H1 (cell line): ENCODE measurements around the gene CYB5B. TPM values are rescaled to one million over a fixed set of nuclear protein-coding genes. Genes with fewer than 3 reads are reported as not detected.

ENCODE experiments used
- CTCF ChIA-PET: fragments of 300-600 bp; sonication (Branson Sonifier 250); formaldehyde crosslinking; loops from one replicate; lab custom pipeline; 2021; ENCODE audit not compliant: partially characterized antibody; lab: Charles Lee
- POLR2A ChIA-PET: fragments of 300-600 bp; sonication (Branson Sonifier 250); formaldehyde crosslinking; loops from one replicate; lab custom pipeline; 2021; ENCODE audit warnings: inconsistent platforms; ENCODE audit not compliant: partially characterized antibody; lab: Charles Lee
- DNase-seq, 2 experiments: peaks; one replicate each; pipeline versions ENCODE4 v3.0.0 to v3.0.0-alpha.2; 2010 to 2022; ENCODE audit warnings: low spot score in 2 of 2, low read depth in 1 of 2, mixed read lengths in 1 of 2
- FAIRE-seq: peaks from 2 replicates; lab custom pipeline; 2011; peaks lifted over from hg19 to GRCh38; lab: Jason Lieb, UNC
- H2AFZ ChIP-seq: 2 replicates; pipeline ENCODE4 v1.8.1; 2012; ENCODE audit warnings: low read length, inconsistent platforms
- H2AK5ac ChIP-seq: 2 replicates; pipeline ENCODE4 v1.6.1; 2013; ENCODE audit warnings: low read depth, low read length
- H2BK120ac ChIP-seq: replicated peaks from 2 replicates; pipeline ENCODE3; 2013; ENCODE audit warnings: low read depth, low read length, inconsistent platforms
- H2BK12ac ChIP-seq: 2 replicates; pipeline ENCODE4 v1.6.1; 2013; ENCODE audit warnings: low read depth, low read length
- H2BK15ac ChIP-seq: 2 replicates; pipeline ENCODE4 v1.6.1; 2013; ENCODE audit warnings: low read length
- H2BK20ac ChIP-seq: 2 replicates; pipeline ENCODE4 v1.6.1; 2013; ENCODE audit warnings: low read length
- H2BK5ac ChIP-seq: 2 replicates; pipeline ENCODE4 v1.6.1; 2013; ENCODE audit warnings: low read depth, low read length
- H3K14ac ChIP-seq: 2 replicates; pipeline ENCODE4 v1.6.1; 2013; ENCODE audit warnings: inconsistent platforms; ENCODE audit not compliant: insufficient read length
- H3K18ac ChIP-seq: 2 replicates; pipeline ENCODE4 v1.6.1; 2013; ENCODE audit warnings: low read length; ENCODE audit errors: extremely low read depth
- H3K23ac ChIP-seq: 2 replicates; pipeline ENCODE4 v1.6.1; 2013; ENCODE audit warnings: inconsistent platforms; ENCODE audit not compliant: insufficient read length
- H3K23me2 ChIP-seq: 2 replicates; pipeline ENCODE4 v1.6.1; 2013; ENCODE audit warnings: low read depth, low read length
- H3K27ac ChIP-seq: 2 replicates; pipeline ENCODE4 v1.6.1; 2011; ENCODE audit warnings: low read depth, low read length, inconsistent platforms
- H3K27me3 ChIP-seq, 4 experiments: replicated peaks in 1 of 4; 1 replicate in 1 of 4; 2 replicates in 3 of 4; pipeline versions ENCODE4 v1.6.1 to v1.8.1; 2011 to 2013; ENCODE audit warnings: low read length in 3 of 4, mild to moderate bottlenecking in 3 of 4, inconsistent platforms in 2 of 4, mixed read lengths in 2 of 4, moderate library complexity in 1 of 4; ENCODE audit not compliant: control insufficient read depth in 3 of 4, insufficient read depth in 3 of 4; ENCODE audit errors: extremely low read depth in 1 of 4
- H3K36me3 ChIP-seq, 4 experiments: 2 replicates each; pipeline versions ENCODE4 v1.6.1 to v1.8.1; 2011 to 2013; ENCODE audit warnings: mild to moderate bottlenecking in 4 of 4, low read length in 3 of 4, moderate library complexity in 2 of 4, control low read depth in 1 of 4, inconsistent platforms in 1 of 4; ENCODE audit not compliant: insufficient read depth in 4 of 4, control insufficient read depth in 2 of 4
- H3K4ac ChIP-seq: replicated peaks from 2 replicates; pipeline ENCODE3; 2013; ENCODE audit warnings: low read length, low read depth, mixed read lengths, inconsistent platforms; ENCODE audit not compliant: insufficient read length
- H3K4me1 ChIP-seq, 4 experiments: replicated peaks in 1 of 4; 1 replicate in 1 of 4; 2 replicates in 3 of 4; pipeline versions ENCODE4 v1.6.1 to v1.8.1; 2011 to 2013; ENCODE audit warnings: low read length in 3 of 4, inconsistent platforms in 2 of 4, mixed read lengths in 1 of 4; ENCODE audit not compliant: insufficient read depth in 4 of 4, control insufficient read depth in 3 of 4
- H3K4me2 ChIP-seq, 2 experiments: 2 replicates each; pipeline versions ENCODE4 v1.6.1 to v1.8.1; 2011 to 2013; ENCODE audit warnings: low read depth in 2 of 2, low read length in 2 of 2, control low read depth in 1 of 2, inconsistent platforms in 1 of 2, mild to moderate bottlenecking in 1 of 2; ENCODE audit not compliant: insufficient read depth in 1 of 2
- H3K4me3 ChIP-seq, 4 experiments: fragments of 200-600, 300-600 bp in 1 of 4; sonication (generic), shearing (Covaris generic), sonication (Bioruptor Twin) in 1 of 4; 2 replicates each; pipeline versions ENCODE4 v1.5.1 to v1.8.1; 2011 to 2016; ENCODE audit warnings: low read length in 4 of 4, low read depth in 3 of 4, control low read depth in 2 of 4, inconsistent platforms in 2 of 4, mild to moderate bottlenecking in 2 of 4, mixed read lengths in 1 of 4, moderate library complexity in 1 of 4; ENCODE audit not compliant: insufficient read depth in 2 of 4; ENCODE audit errors: extremely low read depth in 1 of 4
- H3K56ac ChIP-seq: replicated peaks from 2 replicates; pipeline ENCODE3; 2013; ENCODE audit warnings: low read depth, mild to moderate bottlenecking, mixed read lengths, low read length, inconsistent platforms; ENCODE audit not compliant: insufficient read length
- H3K79me1 ChIP-seq: 2 replicates; pipeline ENCODE4 v1.6.1; 2013; ENCODE audit warnings: low read depth, low read length, control low read depth
- H3K79me2 ChIP-seq, 2 experiments: 2 replicates each; pipeline versions ENCODE4 v1.6.1 to v1.8.1; 2012 to 2013; ENCODE audit warnings: low read length in 2 of 2, mild to moderate bottlenecking in 2 of 2, inconsistent platforms in 1 of 2; ENCODE audit not compliant: insufficient read depth in 2 of 2, control insufficient read depth in 1 of 2
- H3K9ac ChIP-seq, 4 experiments: replicated peaks in 1 of 4; 1 replicate in 1 of 4; 2 replicates in 3 of 4; pipeline versions ENCODE4 v1.6.1 to v1.8.1; 2011 to 2013; ENCODE audit warnings: low read depth in 3 of 4, low read length in 3 of 4, control low read depth in 2 of 4, mild to moderate bottlenecking in 2 of 4, moderate library complexity in 2 of 4, inconsistent platforms in 1 of 4; ENCODE audit errors: extremely low read depth in 1 of 4
- H3K9me3 ChIP-seq, 2 experiments: 2 replicates each; pipeline versions ENCODE4 v1.6.1 to v1.8.1; 2012 to 2013; ENCODE audit warnings: mild to moderate bottlenecking in 2 of 2, moderate library complexity in 2 of 2, control low read depth in 1 of 2, inconsistent platforms in 1 of 2, low read depth in 1 of 2, low read length in 1 of 2, mixed read lengths in 1 of 2; ENCODE audit not compliant: insufficient read depth in 2 of 2
- H4K20me1 ChIP-seq, 2 experiments: replicated peaks in 1 of 2; 2 replicates each; pipeline versions ENCODE3 to v1.8.1; 2011 to 2013; ENCODE audit warnings: inconsistent platforms in 2 of 2, low read length in 2 of 2, mild to moderate bottlenecking in 1 of 2; ENCODE audit not compliant: insufficient read depth in 2 of 2, control insufficient read depth in 1 of 2
- H4K5ac ChIP-seq: 2 replicates; pipeline ENCODE4 v1.6.1; 2013; ENCODE audit warnings: low read length, low read depth, mixed read lengths, inconsistent platforms; ENCODE audit not compliant: insufficient read length
- H4K8ac ChIP-seq: 2 replicates; pipeline ENCODE4 v1.8.0; 2013; ENCODE audit warnings: mild to moderate bottlenecking, moderate library complexity, low read length, inconsistent platforms; ENCODE audit not compliant: insufficient read depth; ENCODE audit errors: extremely low read depth
- H4K91ac ChIP-seq: replicated peaks from 2 replicates; pipeline ENCODE3; 2013; ENCODE audit warnings: low read length, mixed read lengths, inconsistent platforms; ENCODE audit not compliant: insufficient read length
- BCL11A ChIP-seq, 2 experiments: IDR thresholded peaks; one replicate each; pipeline ENCODE4 v1.6.1; 2011; ENCODE audit warnings: low read depth in 2 of 2, low read length in 2 of 2, mild to moderate bottlenecking in 2 of 2
- CHD2 ChIP-seq: IDR thresholded peaks from 2 replicates; pipeline ENCODE4 v1.6.1; 2012; ENCODE audit warnings: low read length, improper control_type of control experiment
- GABPA ChIP-seq: IDR thresholded peaks from 2 replicates; pipeline ENCODE4 v1.6.1; 2011; ENCODE audit warnings: mild to moderate bottlenecking, low read length, moderate library complexity, borderline replicate concordance; ENCODE audit not compliant: insufficient read depth
- JUN ChIP-seq: IDR thresholded peaks from 2 replicates; pipeline ENCODE4 v1.6.1; 2011; ENCODE audit warnings: low read depth, mild to moderate bottlenecking, improper control_type of control experiment, low read length
- NANOG ChIP-seq: IDR thresholded peaks from 2 replicates; pipeline ENCODE4 v1.6.1; 2011; ENCODE audit warnings: low read length, low read depth, mild to moderate bottlenecking, inconsistent platforms; ENCODE audit not compliant: insufficient read depth, poor library complexity, severe bottlenecking
- PHF8 ChIP-seq: fragments of 200-600 bp; sonication (generic); conservative IDR thresholded peaks from 2 replicates; pipeline ENCODE4 v1.7.1; 2012; ENCODE audit warnings: low read depth, mild to moderate bottlenecking, inconsistent platforms, low read length, moderate library complexity
- POLR2A ChIP-seq, 2 experiments: IDR thresholded peaks; 1 replicate in 1 of 2; 2 replicates in 1 of 2; pipeline ENCODE4 v1.6.1; 2011; ENCODE audit warnings: low read depth in 2 of 2, low read length in 2 of 2, mild to moderate bottlenecking in 2 of 2; ENCODE audit errors: control extremely low read depth in 1 of 2
- RAD21 ChIP-seq, 2 experiments: IDR thresholded peaks in 1 of 2; conservative IDR thresholded peaks in 1 of 2; 2 replicates each; pipeline ENCODE4 v1.6.1; 2011; ENCODE audit warnings: low read depth in 2 of 2, low read length in 2 of 2, improper control_type of control experiment in 1 of 2, inconsistent platforms in 1 of 2, mild to moderate bottlenecking in 1 of 2, moderate library complexity in 1 of 2
- RBBP5 ChIP-seq: IDR thresholded peaks from 2 replicates; pipeline ENCODE4 v1.7.1; 2012; ENCODE audit warnings: low read depth, mild to moderate bottlenecking, inconsistent platforms, low read length, moderate library complexity, borderline replicate concordance
- RNF2 ChIP-seq: fragments of 200-900, 300-1000 bp; sonication (generic); IDR thresholded peaks from 2 replicates; pipeline ENCODE4 v1.7.1; 2016; ENCODE audit warnings: borderline replicate concordance, low read depth, mild to moderate bottlenecking, antibody characterized with exemption, low read length; ENCODE audit not compliant: poor library complexity, severe bottlenecking; ENCODE audit errors: missing control alignments
- SRF ChIP-seq: IDR thresholded peaks from 2 replicates; pipeline ENCODE4 v1.6.1; 2011; ENCODE audit warnings: mild to moderate bottlenecking, low read depth, low read length, moderate library complexity
- TEAD4 ChIP-seq: IDR thresholded peaks from 2 replicates; pipeline ENCODE4 v1.6.1; 2012; ENCODE audit warnings: low read depth, low read length, inconsistent platforms, mixed read lengths
- WGBS, 2 experiments: shearing (Covaris generic) in 1 of 2; methylation state at CpG; one replicate each; pipeline versions ENCODE4 v1.1.6 to v1.1.7; 2013 to 2015; ENCODE audit warnings: low lambda C conversion rate in 2 of 2, mixed read lengths in 2 of 2, inconsistent platforms in 1 of 2, low coverage in 1 of 2, missing lambda C conversion rate in 1 of 2; ENCODE audit not compliant: insufficient replicate concordance in 2 of 2, insufficient coverage in 1 of 2, insufficient read length in 1 of 2; ENCODE audit errors: extremely low coverage in 1 of 2, missing lambda C conversion rate in 1 of 2; 5-methylcytosine and 5-hydroxymethylcytosine counted together
- polyA plus RNA-seq, 7 experiments: library from polyadenylated mRNA; depleted of rRNA in 3 of 7; stranded (reverse) in 5 of 7; unstranded in 2 of 7; fragments of >200 nt in 5 of 7; fragments of 200-250 nt in 2 of 7; gene quantifications; 1 replicate in 5 of 7; 2 replicates in 1 of 7; 4 replicates in 1 of 7; pipeline versions ENCODE4 v1.2.1 to v1.2.3, GENCODE V29; 2011 to 2013; ENCODE audit warnings: missing spikeins in 2 of 7, mixed read lengths in 2 of 7
- total RNA-seq: library from RNA; stranded (reverse); fragmentation: NEBNext Ultra II Directional; extraction: Animal tissue kit (Norgen Biotek cat#: 25700); gene quantifications from 2 replicates; pipeline ENCODE4 v1.2.1, GENCODE V29; 2021

CYB5B gene
- total and polyA plus RNA-seq, 2 of the 8 experiments (the other 6 are each of a cell fraction or from before 2014, with no cell fraction given) = 108 to 127 TPM

GRCh38 chr16:69448470-69449193 lies 24.2 kb downstream of the CYB5B start:
- CTCF ChIA-PET = interaction anchor here (0.6 to 1.9 kb wide), 2 partner anchors 46 to 458 kb away, joined by 3 to 5 read pairs; no protein-coding TSS in a partner anchor
- TF ChIP-seq POLR2A (IDR thresholded peaks at IDR 0.05; ENCODE audit: control extremely low read depth in 1 of 2, low read depth in 2 of 2, low read length in 2 of 2) (no peak), RNF2 (no peak), SRF (no peak), RBBP5 (no peak), GABPA (no peak), JUN (no peak), TEAD4 (no peak), RAD21 (IDR thresholded peaks at IDR 0.05 in 1 of 2, conservative IDR thresholded peaks at IDR 0.05 in 1 of 2; ENCODE audit: low read depth in 2 of 2, low read length in 2 of 2) (no peak), PHF8 (no peak), CHD2 (no peak), NANOG (no peak), BCL11A (IDR thresholded peaks at IDR 0.05; ENCODE audit: low read depth in 2 of 2, low read length in 2 of 2) (no peak)

More at GRCh38 chr16:69448470-69449193, 24.2 kb downstream of the CYB5B start:
- H3K79me1 ChIP-seq = no peaks in the 10 kb centered on the region; the same call in 1 of the 2 replicates
- DNase-seq = no peak
- peaks cover 0 to 5% of the 10 kb centered on the region in 2 experiments for H4K20me1 ChIP-seq
- no peaks in the 10 kb centered on the region for H3K9me3 ChIP-seq
- no peak overlapping the region for H2BK15ac ChIP-seq
- H3K23me2 ChIP-seq = no peaks in the 10 kb centered on the region
- H2AK5ac ChIP-seq = no peak overlapping the region
- POLR2A ChIA-PET = no interaction called here
- no peak overlapping the region for H4K91ac ChIP-seq
- H3K4me2 ChIP-seq = no peak overlapping the region
- 90% methylated on average over 3 of the region's 3 CpGs; no CpG with 5 or more reads in 1 of the 2 experiments for WGBS, 2 experiments
- no peak overlapping the region for H4K5ac ChIP-seq
- no peak overlapping the region for H2AFZ ChIP-seq
- peaks cover 0 to 10% of the 10 kb centered on the region in 2 experiments; a peak in 2 of 4 replicates for H3K79me2 ChIP-seq
- no peak overlapping the region for H2BK120ac ChIP-seq
- H2BK5ac ChIP-seq = no peak overlapping the region
- no peak overlapping the region for H3K4ac ChIP-seq
- no peaks in the 10 kb centered on the region for H3K27me3 ChIP-seq
- peaks cover 0 to 25% (median 8%) of the 10 kb centered on the region in 4 experiments; a peak in 5 of 8 replicates for H3K36me3 ChIP-seq
- no peak overlapping the region for H3K14ac ChIP-seq
- H3K4me3 ChIP-seq = no peak overlapping the region
- no peak overlapping the region for H3K18ac ChIP-seq
- H3K23ac ChIP-seq = no peak overlapping the region
- H3K4me1 ChIP-seq = no peaks in the 10 kb centered on the region
- no peak overlapping the region for H3K9ac ChIP-seq
- no peak overlapping the region for H3K27ac ChIP-seq
- H4K8ac ChIP-seq = no peak overlapping the region
- H2BK12ac ChIP-seq = no peak overlapping the region
- FAIRE-seq = no peak
- no peak overlapping the region for H3K56ac ChIP-seq
- no peak overlapping the region for H2BK20ac ChIP-seq
